HG02763 (cell line): ENCODE measurements around the gene ZNF532.
"Not testable (repeated sequence)": the region's sequence is repeated elsewhere in the genome, so short reads cannot be mapped to it uniquely, and the experiment has no call there.

ENCODE experiments used
- ATAC-seq: cut with Tn5 transposase; IDR thresholded peaks from one replicate; pipeline ENCODE4 v1.9.1; 2021; ENCODE audit warnings: mild to moderate bottlenecking, moderate library complexity; ENCODE audit not compliant: unreplicated experiment

The ZNF532 gene

DNA sequence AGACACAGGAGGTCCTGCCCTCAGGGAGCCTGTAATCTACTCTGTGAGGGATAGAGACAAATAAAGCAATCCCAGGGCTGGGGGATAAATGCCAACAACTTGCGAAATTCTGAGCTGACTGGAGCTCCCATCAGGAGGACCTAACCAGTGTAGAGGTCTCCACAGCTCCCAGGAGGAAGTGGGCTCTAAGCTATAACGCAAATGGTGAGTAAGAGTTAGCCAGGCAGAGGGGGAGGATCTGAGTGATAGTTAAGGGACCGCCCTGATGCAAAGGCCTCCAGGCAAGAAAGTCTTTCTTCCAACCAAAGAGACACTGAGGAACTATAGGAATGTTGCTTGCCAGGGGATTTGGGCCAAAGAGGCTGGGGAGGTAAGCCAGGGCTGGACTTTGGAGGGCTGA, 16.0 kb upstream of the ZNF532 start:
- no peak for ATAC-seq

DNA sequence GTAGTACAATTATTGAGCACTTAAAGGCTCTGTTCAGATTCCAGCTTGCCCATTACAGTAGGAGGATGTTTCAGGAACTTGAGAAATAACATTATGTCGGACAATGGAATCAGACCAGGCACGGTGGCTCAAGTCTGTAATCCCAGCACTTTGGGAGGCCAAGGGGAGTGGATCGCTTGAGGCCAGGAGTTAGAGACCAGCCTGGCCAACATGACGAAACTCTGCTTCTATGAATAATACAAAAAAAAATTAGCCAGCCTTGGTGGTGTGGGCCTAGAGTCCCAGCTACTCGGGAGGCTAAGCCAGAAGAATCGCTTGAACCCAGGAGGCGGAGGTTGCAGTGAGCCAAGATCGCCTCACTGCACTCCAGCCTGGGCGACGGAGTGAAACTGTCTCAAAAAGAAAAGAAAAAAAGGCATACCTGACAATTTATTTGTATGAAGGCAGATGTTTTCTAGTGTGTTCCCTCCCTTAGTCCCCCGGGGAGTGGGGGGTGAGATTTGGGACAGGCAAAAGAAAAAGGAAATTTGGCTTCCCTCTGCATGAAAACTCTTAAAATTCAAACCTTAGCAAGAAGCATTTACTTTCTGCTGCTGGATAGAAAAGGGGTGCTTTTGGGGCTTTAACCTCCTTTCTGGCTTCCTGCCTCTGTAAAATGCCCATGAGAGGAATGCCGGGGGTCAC, 13.7 kb upstream of the ZNF532 start:
- ATAC-seq = no peak

DNA sequence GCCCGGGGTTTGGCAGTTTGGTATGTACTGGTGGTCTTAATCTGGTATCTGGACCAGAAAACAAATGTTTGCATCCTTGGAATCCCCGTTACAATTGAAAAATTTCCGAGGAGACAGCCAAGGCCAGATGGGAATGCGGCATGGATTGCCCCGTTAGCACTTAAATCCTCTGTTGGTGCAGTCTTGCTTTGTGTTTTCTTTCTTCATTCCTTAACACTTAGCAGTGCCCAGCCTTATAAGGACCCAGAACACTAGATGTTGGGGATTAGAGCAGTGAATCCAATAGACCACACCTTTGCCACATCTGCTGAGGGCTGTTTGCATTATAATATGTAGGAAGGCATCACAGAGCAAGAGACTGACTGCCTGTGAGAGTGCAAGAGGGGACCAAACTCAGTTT, 12.8 kb upstream of the ZNF532 start:
- no peak for ATAC-seq

DNA sequence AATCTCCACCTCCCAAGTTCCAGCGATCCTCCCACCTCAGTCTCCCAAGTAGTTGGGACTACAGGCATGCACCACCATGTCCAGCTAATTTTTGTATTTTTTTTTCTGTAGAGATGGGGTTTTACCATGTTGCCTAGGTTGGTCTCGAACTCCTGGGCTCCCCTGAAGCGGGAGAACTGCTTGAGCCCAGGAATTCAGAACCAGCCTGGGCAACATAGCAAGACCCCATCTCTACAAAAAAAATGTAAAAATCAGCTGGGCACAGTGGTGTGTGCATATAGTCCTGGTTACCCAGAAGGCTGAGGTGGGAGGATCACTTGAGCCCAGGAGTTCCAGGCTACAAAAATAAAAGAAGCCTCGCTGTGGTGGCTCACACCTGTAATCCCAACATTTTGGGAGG, 12.0 kb upstream of the ZNF532 start:
- ATAC-seq = no peak

DNA sequence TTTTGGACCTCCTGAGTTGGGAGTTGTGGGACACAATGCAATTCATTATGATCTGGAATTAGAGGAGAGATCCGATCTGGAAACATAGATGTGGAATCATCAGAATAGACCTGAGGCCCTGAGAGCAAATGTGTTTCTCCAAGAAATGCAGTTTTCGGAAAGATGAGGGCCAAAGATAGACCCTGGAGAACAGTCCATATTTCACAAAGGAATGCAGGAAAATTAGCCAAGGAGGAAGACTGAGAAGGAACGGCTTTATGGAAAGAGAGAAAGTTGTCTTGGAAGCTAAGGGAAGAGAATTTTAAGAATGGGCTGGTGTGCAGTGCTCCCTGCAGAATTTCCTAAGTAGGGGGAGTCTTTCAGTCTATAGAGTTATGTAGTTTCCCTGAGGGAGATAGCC, 11.1 kb upstream of the ZNF532 start:
- no peak for ATAC-seq

DNA sequence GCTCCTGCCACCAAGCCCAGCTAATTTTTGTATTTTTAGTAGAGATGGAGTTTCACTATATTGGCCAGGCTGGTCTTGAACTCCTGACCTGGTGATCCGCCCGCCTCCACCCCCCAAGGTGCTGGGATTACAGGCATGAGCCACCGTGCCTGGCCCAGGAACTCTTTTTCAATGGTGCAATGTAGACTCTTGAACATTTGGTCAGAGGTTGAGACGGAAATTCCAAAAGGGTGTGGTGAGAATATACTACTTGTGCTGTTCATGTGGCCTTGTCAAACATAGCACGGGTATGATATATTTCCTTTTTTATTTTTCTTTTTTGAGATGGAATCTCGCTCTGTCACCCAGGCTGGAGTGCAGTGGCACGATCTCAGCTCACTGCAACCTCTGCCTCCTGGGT, 9.2 kb upstream of the ZNF532 start:
- ATAC-seq = not testable (repeated sequence)

DNA sequence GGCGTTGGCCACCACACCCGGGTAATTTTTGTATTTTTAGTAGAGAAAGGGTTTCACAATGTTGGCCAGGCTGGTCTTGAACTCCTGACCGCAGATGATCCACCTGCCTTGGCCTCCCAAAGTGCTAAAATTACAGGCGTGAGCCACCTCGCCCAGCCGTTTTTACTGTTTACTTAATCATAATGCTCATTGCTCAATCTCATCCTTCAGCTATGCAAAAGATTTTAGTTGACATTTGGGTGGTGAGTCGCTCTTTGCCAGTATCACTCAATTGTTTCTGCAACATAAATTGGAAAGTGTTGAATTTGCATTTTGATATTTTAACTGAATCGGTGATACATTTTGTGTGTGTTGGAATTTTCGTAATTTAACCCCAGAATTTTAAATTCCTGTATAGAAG, 7.8 kb upstream of the ZNF532 start:
- no peak for ATAC-seq

DNA sequence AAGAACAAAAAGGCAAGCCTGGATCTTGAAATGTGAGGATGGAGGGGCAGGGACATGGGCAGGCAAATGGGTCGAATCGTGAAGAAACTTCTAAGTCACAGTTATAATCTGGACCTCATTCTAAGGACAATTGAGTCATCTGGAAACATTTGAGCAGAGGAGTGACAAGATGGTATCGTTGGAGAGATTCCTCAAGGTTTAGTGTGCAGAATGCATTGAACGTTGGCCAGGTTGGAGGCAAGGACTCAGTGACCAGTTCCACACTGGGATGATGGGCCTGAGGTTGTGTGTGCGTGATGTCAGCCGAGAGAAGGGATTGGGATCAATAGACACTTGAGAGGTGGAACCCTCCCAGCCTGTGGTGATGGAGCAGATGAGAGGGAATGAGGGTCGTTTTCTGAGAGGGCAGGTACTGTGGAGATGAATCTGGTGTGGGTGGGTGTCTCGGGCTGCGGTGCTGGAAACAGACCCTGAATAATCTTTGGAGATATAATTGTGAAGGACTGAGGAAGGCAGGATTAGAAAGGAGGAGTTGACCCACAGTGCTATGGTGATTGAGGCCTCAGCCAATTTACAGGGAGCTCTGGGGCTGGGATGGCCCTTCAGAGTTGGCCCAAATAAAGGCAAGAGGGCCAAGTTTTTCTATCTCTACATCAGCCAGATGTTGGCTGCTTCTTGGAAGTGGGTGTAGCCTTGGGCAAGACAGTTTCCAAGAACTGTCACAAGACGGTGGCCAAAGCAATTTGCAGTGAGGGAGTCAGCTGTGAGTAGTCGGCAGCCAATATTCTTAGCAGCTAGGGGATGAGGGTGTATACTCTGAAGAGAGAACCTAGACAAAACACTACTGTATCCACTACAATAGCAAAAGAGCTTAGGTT, 5.8 kb upstream of the ZNF532 start:
- no peak for ATAC-seq

DNA sequence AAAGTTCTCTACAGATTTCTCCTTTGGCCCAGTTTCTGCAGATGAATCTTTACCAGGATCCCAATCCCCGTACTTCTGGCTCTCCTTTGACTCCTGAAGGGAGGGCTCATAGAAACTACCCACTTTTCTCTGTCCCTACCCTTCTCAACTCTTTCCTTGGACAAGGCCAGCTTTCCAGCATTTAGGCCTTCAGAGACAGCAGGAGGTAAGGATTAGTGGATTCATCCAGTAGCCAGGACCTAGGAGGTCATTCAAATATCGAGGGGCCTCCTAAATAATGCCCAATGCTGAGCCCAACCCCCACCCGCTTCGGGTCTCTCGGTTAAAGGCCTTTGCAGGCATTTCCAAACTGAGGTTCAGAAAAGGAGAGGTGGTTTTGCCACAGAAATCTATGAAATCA, 4.8 kb upstream of the ZNF532 start:
- ATAC-seq = no peak

DNA sequence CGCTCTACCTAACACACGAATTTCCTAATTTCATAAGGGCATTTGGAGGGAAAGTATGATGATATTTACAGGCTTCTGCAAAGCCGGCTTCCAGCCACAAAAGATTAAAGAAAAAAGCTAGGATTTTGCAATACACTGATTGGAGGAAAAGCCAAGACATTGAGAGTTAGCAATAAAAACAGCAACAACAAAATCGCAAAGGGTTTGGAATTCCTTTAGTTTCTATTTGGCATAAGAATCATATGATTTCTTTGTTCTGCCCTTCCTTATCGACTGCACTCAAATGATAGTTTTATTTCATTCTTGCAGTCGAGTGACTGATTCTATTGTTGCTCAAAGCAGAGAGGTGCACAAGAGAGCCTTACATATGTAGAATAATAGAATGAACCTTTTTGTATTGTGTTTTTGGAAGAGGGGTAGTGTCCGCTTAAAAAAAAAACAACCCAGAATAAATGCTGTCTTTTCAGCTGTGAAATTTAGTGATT, 3.9 kb upstream of the ZNF532 start:
- ATAC-seq = no peak

DNA sequence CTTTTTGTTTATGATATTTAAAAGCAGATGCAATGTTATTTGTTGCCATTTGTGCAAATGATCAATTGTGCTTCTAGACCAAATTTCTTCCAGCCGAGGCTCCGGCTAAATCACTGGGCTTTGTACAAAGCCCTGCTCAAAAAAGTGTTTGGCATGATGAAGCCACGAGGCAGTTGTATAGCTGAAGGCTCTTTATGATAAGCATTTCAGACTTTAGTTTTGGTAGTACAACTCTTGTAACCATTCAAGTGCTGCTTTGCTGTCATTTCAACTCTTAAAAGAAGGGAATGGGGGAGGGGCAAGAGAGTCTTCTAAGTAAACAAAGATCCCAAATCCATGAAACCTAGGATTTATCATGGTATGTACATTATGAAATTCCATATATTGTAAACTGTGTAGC, 3.3 kb upstream of the ZNF532 start:
- no peak for ATAC-seq

DNA sequence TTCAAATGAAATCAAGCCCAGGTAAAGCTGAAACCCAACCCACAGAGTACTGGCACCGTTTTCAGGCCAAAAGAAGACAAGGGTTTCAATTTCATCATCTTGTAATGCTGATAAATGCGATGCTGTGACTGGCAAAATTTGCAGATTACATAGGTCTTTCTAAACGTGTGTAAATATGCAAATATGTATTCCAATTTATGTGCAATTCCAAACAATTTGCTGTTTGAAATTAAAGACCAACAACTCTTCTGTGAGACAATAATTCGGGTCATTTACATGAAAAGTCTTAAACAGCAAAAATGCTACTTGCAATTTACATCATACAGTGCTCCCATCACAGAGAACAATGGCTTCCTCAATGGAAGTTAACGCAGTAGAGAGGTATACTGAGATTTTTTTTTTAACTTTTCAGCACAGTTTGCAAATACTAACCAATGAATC, 2.8 kb upstream of the ZNF532 start:
- ATAC-seq = no peak

DNA sequence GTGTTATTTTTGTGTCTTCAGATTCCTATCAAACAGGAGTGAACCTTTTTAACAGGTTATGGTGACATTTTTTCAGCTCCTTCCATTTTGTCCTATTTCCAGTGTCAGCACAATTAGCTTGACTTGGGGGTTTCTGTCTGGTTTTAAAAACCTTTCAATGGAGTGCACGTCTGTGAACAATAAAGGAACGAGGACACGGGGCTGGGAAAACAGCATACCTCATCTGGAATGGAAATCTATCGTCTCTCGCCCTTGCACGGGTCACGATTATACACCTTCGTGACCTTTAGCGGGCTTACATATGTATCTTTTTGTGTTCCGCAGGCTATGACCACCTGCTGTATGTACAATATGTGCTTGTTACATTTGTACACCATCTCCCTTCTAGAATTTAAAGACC, 2.3 kb upstream of the ZNF532 start:
- ATAC-seq = no peak

DNA sequence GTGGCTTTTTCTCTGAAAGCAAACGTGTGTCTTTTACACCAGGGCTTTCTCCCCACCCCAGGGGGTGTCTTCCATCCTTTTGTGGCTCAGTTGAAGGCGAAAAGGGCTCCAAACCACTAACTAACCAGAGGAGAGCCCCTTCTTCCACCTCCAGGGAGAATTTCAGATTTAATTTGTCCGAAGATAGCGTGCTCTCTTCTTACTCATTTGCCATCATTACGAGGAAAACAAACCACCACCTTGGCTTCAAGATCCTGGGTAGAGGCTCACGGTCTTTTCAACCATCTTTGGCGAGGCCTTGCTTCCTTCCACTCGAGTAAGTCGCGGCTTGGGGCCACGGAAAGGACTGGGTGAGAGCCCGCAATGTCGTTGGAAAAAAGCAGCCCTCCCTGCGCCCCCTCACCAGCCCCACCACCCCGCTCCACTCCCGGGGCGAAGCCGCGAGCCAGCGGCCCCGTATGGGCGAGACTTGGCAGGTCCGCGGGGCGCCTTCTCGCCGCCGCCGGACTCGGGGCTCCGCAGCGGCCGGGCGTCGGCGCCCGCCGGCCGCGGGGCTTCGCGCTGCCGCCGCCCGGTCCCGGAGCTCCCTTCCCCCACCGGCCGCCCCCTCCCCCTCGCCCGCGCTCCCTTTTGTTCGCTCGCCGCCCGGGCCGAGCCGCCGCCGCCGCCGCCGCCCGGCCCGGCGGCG, 1.7 kb upstream of the ZNF532 start:
- no peak for ATAC-seq

DNA sequence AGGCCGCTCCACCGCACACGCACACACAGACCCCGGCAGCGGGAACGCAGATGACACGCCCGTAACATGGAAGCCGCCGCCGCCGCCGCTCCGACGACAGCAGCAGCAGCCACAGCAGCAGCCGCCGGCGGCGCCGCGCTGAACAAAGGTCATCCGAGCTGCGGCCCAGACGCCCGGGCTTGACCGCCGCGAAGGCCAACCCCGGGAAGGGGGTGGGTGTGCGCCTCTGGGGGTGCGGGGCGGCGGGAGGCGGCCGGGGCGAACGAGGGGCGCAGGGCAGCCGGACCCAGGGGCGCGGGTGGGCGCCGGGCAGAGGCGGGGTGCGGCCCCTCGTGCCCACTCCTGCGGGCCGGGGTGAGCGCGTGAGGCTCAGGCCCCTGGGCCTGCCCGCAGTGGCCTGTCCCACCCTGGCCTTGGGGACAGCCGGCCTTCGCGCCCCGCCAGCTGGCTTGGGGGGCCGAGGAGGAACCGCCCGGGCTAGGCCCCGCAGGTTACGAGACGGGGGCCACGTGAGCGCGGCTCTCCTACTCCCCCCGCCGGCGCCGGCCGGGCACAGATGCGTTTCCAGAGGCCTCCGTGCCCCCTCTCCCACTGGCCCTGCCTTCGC, 1.0 kb upstream of the ZNF532 start:
- no peak for ATAC-seq

DNA sequence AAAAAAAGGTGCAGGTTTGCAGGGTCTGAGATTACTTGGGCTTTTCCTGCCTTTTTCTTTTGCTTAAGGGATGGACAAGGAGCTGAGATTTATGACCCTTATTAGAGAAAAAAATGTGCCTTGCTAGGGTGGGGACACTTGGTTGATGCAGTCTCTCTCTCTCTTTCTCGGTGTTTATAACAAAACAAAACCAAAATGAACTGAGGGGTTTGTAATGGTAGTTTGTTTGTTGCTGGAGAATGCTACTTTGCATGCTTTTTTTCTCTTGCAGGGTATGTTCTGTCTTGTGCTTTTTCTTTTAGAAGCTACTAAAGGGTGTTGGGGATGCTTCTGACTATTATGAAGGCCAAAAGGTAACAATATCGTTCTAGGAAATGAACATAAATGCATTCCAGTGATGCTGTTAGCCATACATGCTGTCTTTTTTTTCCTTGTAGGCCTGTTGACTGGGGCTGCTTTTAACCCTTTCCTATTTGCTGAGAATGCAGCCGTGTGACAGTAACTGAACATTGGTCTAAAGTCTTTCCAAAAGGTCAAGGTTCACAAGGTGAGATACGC, 435 bp downstream of the ZNF532 start:
- ATAC-seq = no peak

DNA sequence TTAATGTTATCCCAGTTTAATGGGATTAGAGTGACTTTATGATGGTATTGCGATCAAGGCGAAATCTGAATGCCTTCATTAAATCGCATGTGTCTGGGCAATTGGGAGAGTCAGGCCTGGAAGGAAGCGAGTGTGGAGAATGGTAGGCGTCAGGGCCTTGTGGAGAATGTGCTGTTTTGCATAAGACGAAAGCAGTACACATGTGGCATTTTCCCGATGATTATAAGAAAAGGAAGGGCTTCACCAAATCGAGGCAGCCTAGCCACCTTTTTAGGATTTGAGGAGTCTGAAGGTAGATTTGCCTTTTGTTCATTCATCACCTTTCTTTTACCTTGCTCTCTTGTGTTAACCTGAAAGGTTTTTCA, 1.0 kb downstream of the ZNF532 start:
- no peak for ATAC-seq

DNA sequence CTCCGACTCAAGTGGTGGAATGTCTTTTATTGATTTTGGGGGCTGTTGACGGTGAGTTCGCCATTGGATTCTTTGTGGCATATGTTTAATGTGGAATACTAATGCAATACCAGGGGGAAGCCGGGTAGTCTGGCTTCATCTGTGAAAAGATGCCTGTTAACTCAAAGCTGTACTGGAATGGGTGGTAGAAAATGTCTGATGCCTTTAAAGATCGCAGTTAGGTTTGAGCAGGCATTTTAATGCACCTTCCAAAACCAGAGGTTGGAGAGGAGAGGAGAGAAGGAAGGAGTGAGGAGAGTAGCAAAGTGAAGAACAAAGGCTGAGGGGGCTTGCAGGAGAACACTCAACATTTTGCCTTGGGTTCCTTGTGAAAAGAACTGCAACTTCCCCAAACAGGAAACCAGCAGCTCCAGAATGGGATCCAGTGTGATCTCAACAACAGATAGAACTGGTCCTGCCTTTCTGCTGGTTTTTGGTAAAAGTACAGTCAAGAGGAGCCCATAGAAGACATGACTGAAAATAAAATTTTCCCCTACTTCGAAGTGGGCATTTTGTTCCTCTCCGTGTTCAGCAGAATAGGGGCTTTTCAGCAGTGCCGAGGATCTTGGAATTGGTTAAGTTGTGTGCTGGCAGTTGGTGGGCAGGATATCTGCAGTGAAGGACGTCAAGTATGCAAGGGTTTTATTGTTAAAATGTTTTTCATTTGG, 1.5 kb downstream of the ZNF532 start:
- no peak for ATAC-seq

DNA sequence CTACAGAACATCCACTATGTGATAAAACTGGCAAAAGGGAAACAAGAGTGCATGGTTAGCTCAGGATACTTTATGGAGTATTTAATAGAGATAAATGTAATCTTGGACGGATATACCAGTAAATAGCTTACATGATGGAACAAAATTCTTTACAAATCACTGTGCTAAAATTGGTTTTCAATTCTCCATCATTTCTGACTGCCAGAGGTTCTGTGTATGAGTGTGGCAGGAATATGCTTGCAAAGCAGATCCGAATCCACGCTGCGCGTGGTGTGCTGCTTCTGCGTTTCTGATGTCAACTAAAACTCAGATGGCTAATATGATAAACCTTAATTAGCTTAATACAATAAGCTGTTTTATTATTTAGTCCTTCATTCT, 2.1 kb downstream of the ZNF532 start:
- ATAC-seq = no peak

DNA sequence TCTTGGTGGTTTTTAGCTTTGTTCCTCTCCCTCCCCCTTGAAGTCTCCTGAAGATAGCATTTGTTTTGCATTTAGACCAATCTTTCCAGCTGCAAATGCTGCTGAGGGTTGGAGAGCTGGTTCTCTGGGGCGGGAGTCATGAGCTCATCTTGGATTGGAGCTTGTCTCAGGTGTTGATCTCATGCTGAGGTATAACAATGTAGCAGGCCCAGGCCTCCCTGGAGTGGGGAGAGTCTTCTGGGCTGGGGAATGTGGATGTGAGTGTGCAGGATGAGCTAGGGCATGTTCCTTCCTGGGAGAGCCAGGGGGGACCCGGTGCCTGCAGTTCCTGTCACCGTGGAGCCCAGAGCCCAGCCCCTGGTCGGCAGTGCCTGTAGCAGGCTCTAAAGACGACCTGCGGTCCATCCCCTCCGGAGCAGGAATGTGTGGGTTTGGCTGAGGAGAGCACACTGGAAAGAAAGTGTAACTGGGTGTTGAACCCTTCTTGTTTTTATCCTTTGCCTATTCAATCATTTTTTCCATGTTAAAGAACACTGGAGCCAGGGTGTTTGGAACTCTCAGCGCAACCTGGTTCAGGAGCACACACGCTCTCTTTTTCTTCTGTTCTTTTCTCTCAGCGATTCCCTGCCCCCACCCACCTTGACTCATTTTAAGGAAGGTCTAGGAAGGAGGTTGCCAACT, 2.7 kb downstream of the ZNF532 start:
- ATAC-seq = no peak
